Ovary (tissue), 3 donors: ENCODE data around the gene TNIK.

ENCODE experiments used
- CTCF ChIP-seq, 3 donors: fragments of 450-650 bp in 2 of 3; fragments of 200-600 bp in 1 of 3; IDR thresholded peaks; one replicate each; pipeline versions ENCODE4 v1.5.1 to v1.8.0; 2016 to 2022; ENCODE audit warnings: antibody characterized with exemption in 3 of 3, mild to moderate bottlenecking in 1 of 3
- EP300 ChIP-seq: sonication (generic); formaldehyde crosslinking; IDR thresholded peaks from one replicate; pipeline ENCODE4 v1.6.1; 2017; ENCODE audit warnings: antibody characterized with exemption
- donor health status: DM: no; HTN: no; CAD: no.

- no peak for TF ChIP-seq CTCF (IDR thresholded peaks at IDR 0.05)
- TF ChIP-seq EP300: no peak
Measured at GRCh38 chr3:171487382-171487781, 27.2 kb upstream of the TNIK start.
